Thoracic aorta (tissue), 2 donors: ENCODE results near the gene SDCBP2. TPM values are rescaled to one million over a fixed set of nuclear protein-coding genes. Genes with fewer than 3 reads are reported as not detected.

Experiments used
- ATAC-seq: fragments of 150-250 bp; one replicate; pipeline ENCODE4 v1.8.0; 2017; ENCODE audit warnings: low read depth; ENCODE audit not compliant: insufficient number of reproducible peaks, low FRiP score
- DNase-seq: peaks from one replicate; pipeline ENCODE4 v3.0.0-alpha.2; 2020; ENCODE audit warnings: low spot score
- H3K27ac ChIP-seq, 2 donors: fragments of 200-600 bp; sonication (generic); 1 replicate in 1 of 2; 2 replicates in 1 of 2; pipeline ENCODE4 v1.5.1; 2016; ENCODE audit warnings: mild to moderate bottlenecking in 2 of 2, moderate library complexity in 2 of 2
- H3K27me3 ChIP-seq: fragments of 200-600 bp; sonication (generic); replicated peaks from 2 replicates; pipeline ENCODE4 v1.6.0; 2016; ENCODE audit warnings: mild to moderate bottlenecking; ENCODE audit not compliant: insufficient read depth
- H3K36me3 ChIP-seq: fragments of 200-600 bp; sonication (generic); one replicate; pipeline ENCODE4 v1.5.1; 2016
- H3K4me1 ChIP-seq, 2 donors: fragments of 200-600 bp; sonication (generic); 1 replicate in 1 of 2; 2 replicates in 1 of 2; pipeline versions ENCODE4 v1.5.1 to v1.6.0; 2016; ENCODE audit warnings: low read depth in 2 of 2, mild to moderate bottlenecking in 1 of 2; ENCODE audit not compliant: control insufficient read depth in 1 of 2
- H3K4me3 ChIP-seq: fragments of 200-600 bp; sonication (generic); 2 replicates; pipeline ENCODE4 v1.5.1; 2016; ENCODE audit warnings: mild to moderate bottlenecking
- H3K9me3 ChIP-seq: fragments of 200-600 bp; sonication (generic); 2 replicates; pipeline ENCODE4 v1.5.1; 2016
- total RNA-seq, 2 donors: library from RNA; depleted of rRNA; stranded (reverse); fragments of >200 nt; gene quantifications; one replicate each; pipeline versions ENCODE4 v1.1.0 to v1.2.3, GENCODE V29; 2016
- TF ChIP-seq, protein P1 (sequence below): fragments of 200-600 bp; sonication (generic); IDR thresholded peaks from one replicate; pipeline ENCODE4 v1.5.1; 2019; ENCODE audit warnings: antibody characterized with exemption

The SDCBP2 gene
- total RNA-seq, 2 donors from 2014 or later = 4.1 to 10.2 TPM

DNA sequence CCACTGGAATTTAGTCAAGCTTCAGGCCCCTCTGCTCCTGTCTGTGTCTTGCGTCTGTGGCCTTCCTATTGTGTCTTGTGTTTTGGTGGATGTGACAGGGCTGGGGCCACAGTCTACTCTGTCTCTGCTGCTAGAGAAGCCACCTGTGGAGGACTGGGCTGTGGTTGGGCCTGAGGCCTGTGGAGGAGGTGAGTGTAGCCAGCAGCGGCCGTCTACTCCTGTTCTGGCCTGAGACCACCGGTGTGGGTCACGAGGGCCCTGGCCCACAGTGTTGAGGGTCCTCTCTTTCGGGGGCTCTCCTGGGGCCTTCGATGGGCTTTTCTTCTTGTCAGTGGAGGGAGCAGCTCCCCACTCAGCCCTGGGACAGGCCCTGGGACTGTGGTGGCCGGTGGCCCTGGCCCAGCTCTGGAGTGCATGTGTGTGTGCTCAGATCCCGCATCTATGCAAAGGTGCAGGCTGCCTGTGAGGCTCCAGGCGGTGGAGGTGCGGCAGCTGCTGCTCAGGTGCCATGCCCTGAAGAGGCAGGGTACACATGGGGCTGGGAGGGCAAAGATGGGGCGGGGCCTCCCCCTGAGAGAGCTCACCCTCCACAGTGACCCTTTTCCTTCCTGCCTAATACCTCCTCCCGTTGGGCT is 20.8 kb downstream of the SDCBP2 start:
- H3K4me1 ChIP-seq = peaks cover 0 to under 1% of the 10 kb centered on the region in 2 donors
- DNase-seq (no peak), ATAC-seq (no peak)
- no peaks in the 10 kb centered on the region for H3K9me3 ChIP-seq
- TF ChIP-seq, protein P1, sequence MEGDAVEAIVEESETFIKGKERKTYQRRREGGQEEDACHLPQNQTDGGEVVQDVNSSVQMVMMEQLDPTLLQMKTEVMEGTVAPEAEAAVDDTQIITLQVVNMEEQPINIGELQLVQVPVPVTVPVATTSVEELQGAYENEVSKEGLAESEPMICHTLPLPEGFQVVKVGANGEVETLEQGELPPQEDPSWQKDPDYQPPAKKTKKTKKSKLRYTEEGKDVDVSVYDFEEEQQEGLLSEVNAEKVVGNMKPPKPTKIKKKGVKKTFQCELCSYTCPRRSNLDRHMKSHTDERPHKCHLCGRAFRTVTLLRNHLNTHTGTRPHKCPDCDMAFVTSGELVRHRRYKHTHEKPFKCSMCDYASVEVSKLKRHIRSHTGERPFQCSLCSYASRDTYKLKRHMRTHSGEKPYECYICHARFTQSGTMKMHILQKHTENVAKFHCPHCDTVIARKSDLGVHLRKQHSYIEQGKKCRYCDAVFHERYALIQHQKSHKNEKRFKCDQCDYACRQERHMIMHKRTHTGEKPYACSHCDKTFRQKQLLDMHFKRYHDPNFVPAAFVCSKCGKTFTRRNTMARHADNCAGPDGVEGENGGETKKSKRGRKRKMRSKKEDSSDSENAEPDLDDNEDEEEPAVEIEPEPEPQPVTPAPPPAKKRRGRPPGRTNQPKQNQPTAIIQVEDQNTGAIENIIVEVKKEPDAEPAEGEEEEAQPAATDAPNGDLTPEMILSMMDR = no peak
- H3K36me3 ChIP-seq = peaks cover 10% of the 10 kb centered on the region
- H3K27me3 ChIP-seq = no peaks in the 10 kb centered on the region
- no peak overlapping the region for H3K4me3 ChIP-seq
- no peak overlapping the region for H3K27ac ChIP-seq

DNA sequence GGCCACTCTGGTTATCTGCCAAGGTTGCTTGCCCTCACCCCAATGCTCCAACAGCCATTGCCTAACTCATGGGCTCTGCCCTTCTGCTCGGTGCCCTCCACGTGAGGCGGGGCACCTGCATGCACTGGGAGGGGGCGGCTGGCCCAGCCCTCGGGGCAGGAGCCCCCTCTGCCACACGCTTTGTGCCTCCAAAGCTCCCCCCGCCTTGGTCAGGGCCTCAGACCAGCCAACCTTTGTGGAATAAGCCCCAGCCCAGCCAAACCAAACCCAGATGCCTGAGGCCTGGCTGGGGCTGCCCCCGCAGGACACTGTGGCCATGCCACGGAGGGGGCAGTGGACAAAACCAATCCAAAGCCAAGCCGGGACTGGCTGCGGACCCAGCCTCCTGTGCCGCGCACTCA is 21.4 kb downstream of the SDCBP2 start:
- DNase-seq (no peak), ATAC-seq (no peak)
- Histone ChIP-seq H3K4me3 (no peak overlapping the region), H3K27me3 (no peaks in the 10 kb centered on the region), H3K36me3 (peaks cover 10% of the 10 kb centered on the region), H3K4me1 (no peaks in the 10 kb centered on the region), H3K27ac (no peak overlapping the region), H3K9me3 (no peaks in the 10 kb centered on the region)
- TF ChIP-seq, protein P1 = no peak

DNA sequence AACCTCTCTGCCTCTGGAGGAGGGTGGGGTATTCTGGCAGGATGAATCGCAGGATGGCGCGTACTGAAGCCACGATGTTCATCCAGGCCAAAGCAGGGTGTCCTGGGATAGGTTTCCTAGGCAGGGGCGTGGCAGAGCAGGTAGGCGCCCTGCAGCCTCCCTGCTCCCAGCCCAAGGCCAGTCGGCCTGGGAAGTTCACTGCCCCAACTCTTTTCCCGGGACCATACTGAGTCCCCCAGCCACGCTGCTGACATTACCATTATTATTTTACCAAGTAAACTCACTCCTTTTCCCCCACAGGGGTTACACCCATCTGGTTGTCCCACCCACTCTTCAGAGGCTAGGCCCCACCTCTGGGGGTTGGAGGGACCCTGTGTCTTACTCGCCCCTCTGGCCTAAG is 21.8 kb downstream of the SDCBP2 start:
- no peak for ATAC-seq
- Histone ChIP-seq H3K27me3 (no peaks in the 10 kb centered on the region), H3K27ac (no peak overlapping the region), H3K36me3 (peaks cover 10% of the 10 kb centered on the region), H3K4me1 (no peaks in the 10 kb centered on the region), H3K9me3 (no peaks in the 10 kb centered on the region), H3K4me3 (no peak overlapping the region)
- DNase-seq = no peak
- TF ChIP-seq, protein P1 = no peak

DNA sequence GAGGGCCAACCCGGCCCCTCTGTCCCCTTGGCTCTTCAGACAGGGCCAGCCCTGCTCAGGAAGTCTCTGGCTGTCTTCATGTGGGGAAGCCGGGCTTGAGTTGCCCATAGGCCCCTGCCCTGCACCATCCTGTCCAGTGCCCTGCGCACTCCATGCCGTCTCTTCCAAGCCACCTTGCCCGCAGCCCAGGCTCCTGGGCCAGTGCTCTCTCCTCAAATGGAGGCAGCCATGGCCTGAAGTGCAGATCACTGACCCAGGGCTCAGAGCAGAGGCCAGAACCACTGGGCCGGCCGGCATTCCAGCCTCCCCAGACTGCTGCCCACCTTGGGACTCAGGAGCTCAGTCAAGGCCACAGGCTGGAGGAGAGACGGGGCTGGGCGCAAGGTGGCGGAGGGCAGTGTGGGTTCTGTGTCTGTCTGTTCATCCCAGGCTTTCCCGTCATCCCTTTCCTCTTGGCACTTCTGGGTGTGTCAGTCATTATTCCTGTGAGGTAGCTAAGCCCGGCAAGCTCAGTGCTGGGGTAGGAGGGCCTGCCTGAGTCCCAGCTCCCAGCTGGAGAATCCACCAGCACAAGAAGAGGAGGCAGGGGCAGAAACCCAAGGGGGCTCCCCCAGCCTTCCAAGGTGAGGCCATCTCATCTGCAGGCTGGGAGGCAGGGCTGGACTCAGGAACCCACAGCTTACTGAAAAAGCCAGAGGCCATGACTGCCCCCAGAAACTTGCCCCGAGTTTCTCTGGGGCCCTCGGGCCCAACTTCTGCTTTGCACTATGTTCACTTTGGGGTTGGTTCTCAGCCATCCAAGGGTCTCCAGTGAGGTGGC is 22.4 kb downstream of the SDCBP2 start:
- DNase-seq (no peak), ATAC-seq (no peak)
- Histone ChIP-seq H3K36me3 (peaks cover 10% of the 10 kb centered on the region), H3K4me1 (no peaks in the 10 kb centered on the region), H3K9me3 (no peaks in the 10 kb centered on the region), H3K27me3 (no peaks in the 10 kb centered on the region), H3K27ac (no peak overlapping the region), H3K4me3 (no peak overlapping the region)
- TF ChIP-seq, protein P1 = no peak

DNA sequence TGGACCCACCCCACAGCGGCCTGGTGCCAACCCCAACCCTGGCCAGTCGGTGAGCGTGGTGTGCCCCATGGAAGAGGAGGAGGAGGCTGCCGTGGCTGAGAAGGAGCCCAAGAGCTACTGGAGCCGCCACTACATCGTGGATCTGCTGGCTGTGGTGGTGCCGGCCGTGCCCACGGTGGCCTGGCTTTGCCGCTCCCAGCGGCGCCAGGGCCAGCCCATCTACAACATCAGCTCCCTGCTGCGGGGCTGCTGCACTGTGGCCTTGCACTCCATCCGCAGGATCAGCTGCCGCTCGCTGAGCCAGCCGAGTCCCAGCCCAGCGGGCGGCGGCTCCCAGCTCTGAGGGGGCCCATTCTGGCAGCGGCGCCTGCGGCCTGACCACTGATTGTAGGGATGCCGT is 23.2 kb downstream of the SDCBP2 start:
- Histone ChIP-seq H3K36me3 (peaks cover 10% of the 10 kb centered on the region), H3K27me3 (no peaks in the 10 kb centered on the region), H3K4me1 (no peaks in the 10 kb centered on the region), H3K9me3 (no peaks in the 10 kb centered on the region), H3K27ac (no peak overlapping the region), H3K4me3 (no peak overlapping the region)
- no peak for DNase-seq
- ATAC-seq = no peak
- TF ChIP-seq, protein P1 = no peak
